HG03432 (cell line): ENCODE results near the gene ABHD2.

ENCODE experiments used
- ATAC-seq: cut with Tn5 transposase; IDR thresholded peaks from one replicate; pipeline ENCODE4 v1.9.1; 2021; ENCODE audit warnings: mild to moderate bottlenecking, moderate library complexity; ENCODE audit not compliant: unreplicated experiment

Gene ABHD2

DNA sequence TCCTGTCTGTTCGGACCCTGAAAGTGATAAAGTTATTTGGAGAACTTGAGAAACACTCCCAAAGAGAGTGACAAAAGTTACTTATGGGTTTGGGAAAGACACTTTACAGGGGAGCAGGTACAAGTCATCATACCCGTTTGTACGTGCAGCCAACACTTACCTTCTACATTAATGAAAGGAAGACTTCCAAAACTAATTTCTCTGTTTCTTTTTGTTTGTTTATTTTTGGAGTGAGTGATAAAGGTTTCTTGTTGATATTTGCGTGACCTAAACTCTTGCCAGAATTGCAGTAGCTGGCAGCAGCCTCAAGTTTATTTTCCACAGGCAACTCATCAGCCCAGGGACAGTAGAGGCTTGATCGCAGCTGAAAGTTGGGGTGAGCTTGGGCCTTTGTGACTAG is 8.4 kb downstream of the ABHD2 start:
- ATAC-seq: no peak

GRCh38 chr15:89097313-89097712 is 9.1 kb downstream of the ABHD2 start:
- no peak for ATAC-seq

- ATAC-seq: no peak
Observed at GRCh38 chr15:89098281-89098680, 10.0 kb downstream of the ABHD2 start.

DNA sequence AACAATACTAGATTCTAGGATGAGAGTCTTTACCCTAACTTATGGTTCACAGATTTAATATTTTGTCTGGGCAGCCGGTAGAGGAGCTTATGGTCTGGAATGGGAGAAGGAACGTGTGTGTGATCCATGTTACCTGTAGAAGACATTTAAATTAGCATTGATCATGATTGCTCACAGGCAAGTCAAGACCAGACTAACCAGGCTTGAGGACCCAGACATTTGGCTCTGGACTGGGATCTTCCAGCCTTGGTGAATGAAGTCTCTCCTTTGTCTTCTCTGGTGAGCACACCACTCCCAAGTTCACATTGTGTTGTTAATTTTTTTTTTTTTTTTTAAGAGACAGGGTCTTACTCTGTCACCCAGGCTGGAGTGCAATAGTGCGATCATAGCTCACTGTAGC is 11.7 kb downstream of the ABHD2 start:
- ATAC-seq: no peak

GRCh38 chr15:89101302-89102193 is 13.3 kb downstream of the ABHD2 start:
- peak; percentile 63 for ATAC-seq

DNA sequence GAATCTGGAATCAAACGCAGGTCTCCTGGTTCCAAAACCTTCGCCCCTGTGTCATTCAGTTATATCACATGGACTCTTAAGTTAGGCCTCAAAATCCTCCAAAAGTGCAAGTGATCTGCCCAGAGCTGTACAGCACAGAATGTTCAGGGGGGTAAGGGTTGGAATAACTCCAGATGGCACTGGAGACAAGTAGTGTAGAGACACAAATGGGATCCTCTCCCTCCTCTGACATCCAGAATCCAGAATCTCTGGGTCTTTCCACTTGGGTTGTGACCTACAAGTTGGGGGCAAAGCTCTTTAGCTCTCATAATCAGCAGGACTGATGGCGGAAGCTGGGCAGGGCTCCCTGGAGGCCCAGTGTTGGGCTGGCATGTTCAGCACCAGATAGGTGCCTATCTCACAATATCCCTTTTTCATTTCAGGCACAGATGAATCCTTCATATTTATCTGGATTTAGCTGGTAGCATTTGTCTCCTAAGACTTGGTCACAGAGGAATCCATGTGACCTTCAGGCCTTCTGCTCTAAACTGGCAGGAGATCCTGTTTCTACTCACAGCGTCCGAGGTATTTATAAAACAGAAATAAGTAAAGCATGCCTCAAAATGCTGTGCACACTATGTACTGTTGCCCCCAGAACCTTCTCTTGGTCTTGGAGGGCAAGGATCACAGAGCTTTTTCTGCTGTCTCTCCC is 15.4 kb downstream of the ABHD2 start:
- ATAC-seq: no peak

GRCh38 chr15:89104172-89104564 is 15.9 kb downstream of the ABHD2 start:
- ATAC-seq: no peak

DNA sequence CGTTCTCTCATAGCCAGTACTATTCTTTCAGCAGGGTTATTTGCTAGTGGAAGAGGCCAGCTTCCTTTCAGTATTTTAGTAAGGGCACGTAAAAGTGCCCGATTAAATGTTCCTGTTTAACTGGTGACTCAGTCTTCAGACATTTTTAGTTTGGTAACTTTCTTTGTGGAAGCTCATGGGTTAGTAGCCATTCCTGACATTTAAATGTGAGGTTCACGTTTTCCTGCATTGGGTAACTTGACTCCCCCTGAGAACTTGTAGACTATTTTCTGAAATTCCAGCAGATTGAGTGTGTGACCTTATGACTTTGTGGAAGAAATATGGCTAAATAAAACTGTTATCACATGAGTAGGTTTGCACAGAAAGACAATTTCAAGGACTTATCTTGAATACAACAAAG is 16.9 kb downstream of the ABHD2 start:
- no peak for ATAC-seq

DNA sequence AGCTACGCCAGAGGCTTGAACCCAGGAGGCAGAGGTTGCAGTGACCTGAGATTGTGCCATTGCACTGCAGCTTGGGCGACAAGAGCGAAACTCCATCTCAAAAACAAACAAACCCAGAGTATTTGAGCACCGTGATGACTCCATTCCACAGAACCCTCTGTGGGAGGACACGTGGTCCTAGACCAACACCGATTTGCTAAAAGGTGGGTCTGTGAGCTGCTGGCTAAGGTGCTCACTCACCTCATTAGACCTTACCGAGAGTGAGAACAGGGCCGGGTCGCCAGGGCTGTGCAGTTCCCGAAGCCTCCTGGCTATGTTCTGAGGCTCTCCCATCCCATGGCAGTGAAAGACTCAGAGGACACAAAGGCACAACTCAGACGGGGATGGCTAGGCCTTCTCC is 17.9 kb downstream of the ABHD2 start:
- no peak for ATAC-seq

- no peak for ATAC-seq
Observed at GRCh38 chr15:89107984-89108383, 19.7 kb downstream of the ABHD2 start.

DNA sequence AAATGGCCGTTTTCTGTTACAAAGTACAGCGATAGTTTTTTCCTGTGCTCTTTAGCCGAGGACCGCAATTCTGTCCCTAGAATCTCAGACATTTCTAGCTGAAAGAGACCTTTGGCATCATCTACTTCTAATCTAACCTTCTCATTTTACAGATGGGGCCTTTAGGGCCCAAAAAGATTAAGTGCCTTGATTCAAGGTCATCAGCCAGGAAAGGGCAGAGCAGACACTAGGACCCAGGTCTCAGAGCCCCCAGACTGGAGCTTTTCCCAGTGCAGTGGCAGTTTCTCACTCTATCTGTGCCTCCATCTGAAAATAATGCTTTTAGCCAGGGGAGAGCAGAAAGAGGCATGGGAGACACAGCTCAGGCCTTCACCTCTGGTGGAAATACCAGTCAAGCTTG is 20.6 kb downstream of the ABHD2 start:
- ATAC-seq: no peak

DNA sequence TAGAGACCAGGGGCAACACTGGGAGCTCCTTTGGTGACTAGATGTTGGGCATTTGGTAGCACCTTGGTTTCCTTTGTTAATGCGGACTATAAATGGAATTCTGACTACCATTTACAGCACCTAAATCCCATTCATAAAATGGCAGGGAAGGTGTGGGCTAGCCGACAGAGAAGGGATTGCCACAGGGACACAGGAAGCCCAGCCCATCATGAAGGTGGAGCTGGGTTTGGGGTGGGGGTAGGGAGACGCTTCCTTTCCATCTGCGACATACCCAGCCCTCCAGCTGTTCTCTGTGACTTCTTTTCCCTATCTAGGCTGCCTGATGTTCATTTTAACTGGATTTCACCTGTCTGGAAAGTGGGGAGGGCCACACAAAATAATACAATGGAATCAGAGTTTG is 21.0 kb downstream of the ABHD2 start:
- ATAC-seq: no peak

GRCh38 chr15:89110060-89110459 is 21.8 kb downstream of the ABHD2 start:
- ATAC-seq: no peak

DNA sequence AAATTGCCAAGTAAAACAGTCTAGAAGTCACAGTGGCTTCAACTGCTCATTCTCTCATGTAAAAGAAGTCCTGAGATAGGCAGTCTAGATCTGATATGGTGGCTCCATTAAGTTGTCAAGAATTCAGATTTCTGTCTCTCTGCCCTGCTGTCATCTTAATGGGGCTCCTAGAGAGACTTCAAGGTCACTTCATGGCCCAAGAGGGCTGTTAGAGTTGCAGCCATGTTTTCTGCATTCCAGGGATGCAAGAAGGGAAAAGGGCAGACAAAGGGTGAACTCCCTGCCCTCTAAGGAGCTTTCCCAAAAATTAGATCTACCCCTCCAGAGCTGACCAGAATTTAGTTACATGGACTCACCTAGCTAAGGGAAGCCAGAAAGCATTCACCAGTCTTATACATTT is 23.1 kb downstream of the ABHD2 start:
- ATAC-seq: no peak

- ATAC-seq: peak; percentile 5
Observed at GRCh38 chr15:89111961-89112340, 23.7 kb downstream of the ABHD2 start.

- peak; percentile 99 for ATAC-seq
Observed at GRCh38 chr15:89112341-89112971, 24.2 kb downstream of the ABHD2 start.

GRCh38 chr15:89113296-89114024 is 25.2 kb downstream of the ABHD2 start:
- no peak for ATAC-seq

DNA sequence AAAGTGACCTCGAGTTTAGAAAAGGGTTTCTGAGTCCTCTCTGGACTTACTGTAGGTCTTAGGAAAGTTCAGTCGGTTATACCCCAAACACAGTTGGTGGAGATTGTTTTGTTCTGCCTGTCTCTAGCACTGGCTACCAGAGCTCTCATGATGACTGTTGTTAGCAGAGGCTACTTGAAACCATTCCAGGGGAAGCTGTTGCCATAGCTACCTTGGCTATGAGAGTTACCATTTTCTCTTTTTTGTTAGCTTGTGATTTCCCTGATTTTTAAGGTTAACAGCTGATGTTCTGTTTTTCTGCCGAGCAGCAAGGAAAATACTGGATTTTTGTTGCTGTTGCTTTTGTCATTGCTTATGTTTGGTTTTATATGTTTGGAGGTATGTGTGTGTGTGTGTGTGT is 26.7 kb downstream of the ABHD2 start:
- ATAC-seq: no peak

- ATAC-seq: no peak
Observed at GRCh38 chr15:89115547-89115946, 27.3 kb downstream of the ABHD2 start.

DNA sequence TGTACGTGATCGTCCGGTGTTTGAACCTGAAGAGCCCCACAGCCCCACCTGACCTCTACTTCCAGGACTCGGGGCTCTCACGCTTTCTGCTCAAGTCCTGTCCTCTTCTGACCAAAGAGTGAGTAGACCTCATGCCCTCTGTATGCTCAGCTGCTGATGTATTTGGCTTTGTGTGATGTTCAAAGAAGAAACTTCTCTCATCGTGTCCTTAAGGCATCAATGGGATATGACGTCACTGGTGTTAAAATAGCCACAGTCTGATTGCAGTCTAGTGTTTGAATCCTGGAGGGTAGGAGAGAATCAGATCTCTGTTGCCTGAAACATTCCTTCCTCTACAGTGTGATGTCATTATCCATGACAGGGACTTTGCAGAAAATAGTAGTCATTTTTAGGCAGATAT is 28.1 kb downstream of the ABHD2 start:
- no peak for ATAC-seq

- no peak for ATAC-seq
Observed at GRCh38 chr15:89117790-89118189, 29.5 kb downstream of the ABHD2 start.
